Activated CD8-positive, alpha-beta T cell treated with anti-CD3 and anti-CD28 coated beads, Interleukin-2, amount 10 ng/mL, durations not matched to agents 7 days and 5 days (primary cell): ENCODE measurements around the gene RASGRP1. TPM values are rescaled to one million over a fixed set of nuclear protein-coding genes. Genes with fewer than 3 reads are reported as not detected.

Experiments used
- total RNA-seq, 2 experiments: library from RNA; stranded (reverse); gene quantifications; one replicate each; pipeline ENCODE4 v1.2.3, GENCODE V29; 2021

The RASGRP1 gene
- total RNA-seq, 2 experiments from 2014 or later, result 161 to 165 TPM

Other genes starting within 250 kb of the RASGRP1 start
- 10 to 100 TPM; 42.8 to 43.9 TPM for gene FAM98B, start 110.7 kb downstream of the RASGRP1 start, total RNA-seq